Measurements from ENCODE around the gene OR1A1.

- no peak for TF ChIP-seq CTCF (IDR thresholded peaks at IDR 0.05)
- TF ChIP-seq POLR2A (IDR thresholded peaks at IDR 0.05): no peak
- TF ChIP-seq EP300 (IDR thresholded peaks at IDR 0.05): no peak
- TF ChIP-seq POLR2AphosphoS5 (IDR thresholded peaks at IDR 0.05): no peak
These were observed 1.0 kb downstream of the OR1A1 start for GRCh38 chr17:3208484-3208883.
